CD4-positive, alpha-beta T cell treated with Interferon gamma for 1 hour (primary cell): Measurements from ENCODE around the gene LSM12.
"Not testable (repeated sequence)": the region's sequence is repeated elsewhere in the genome, so short reads cannot be mapped to it uniquely, and the experiment has no call there.

Experiments used
- DNase-seq: peaks from one replicate; pipeline ENCODE4 v3.0.0-alpha.2; 2020

The LSM12 gene

GRCh38 chr17:44006272-44006597 is 60.2 kb downstream of the LSM12 start:
- no peak for DNase-seq

GRCh38 chr17:44005527-44006271 is 60.8 kb downstream of the LSM12 start:
- DNase-seq = peak; percentile 40

GRCh38 chr17:44004761-44005526 is 61.5 kb downstream of the LSM12 start:
- DNase-seq = no peak

- DNase-seq = peak; percentile 15
Measured at GRCh38 chr17:44004077-44004760, 62.3 kb downstream of the LSM12 start, which contains the start of gene NAGS. Gene NAGS (plus strand): TSS chr17:44004622. CDS start chr17:44004664, 42 bp downstream.

- DNase-seq = no peak
Measured at GRCh38 chr17:44002141-44002848, 64.2 kb downstream of the LSM12 start.

GRCh38 chr17:44001461-44001920 is 65.0 kb downstream of the LSM12 start:
- DNase-seq = no peak

- DNase-seq = no peak
Measured at GRCh38 chr17:44000871-44001460, 65.5 kb downstream of the LSM12 start.

GRCh38 chr17:44000141-44000860 is 66.2 kb downstream of the LSM12 start:
- DNase-seq = no peak

- no peak for DNase-seq
Measured at GRCh38 chr17:43999024-43999423, 67.4 kb downstream of the LSM12 start.

GRCh38 chr17:43998552-43998951 is 67.9 kb downstream of the LSM12 start:
- DNase-seq = no peak

- DNase-seq = not testable (repeated sequence)
Measured at GRCh38 chr17:43997180-43997579, 69.3 kb downstream of the LSM12 start.

- DNase-seq = no peak
Measured at GRCh38 chr17:43995150-43995471, 71.4 kb downstream of the LSM12 start.

GRCh38 chr17:43994272-43995149 is 72.0 kb downstream of the LSM12 start:
- peak; percentile 51 for DNase-seq

GRCh38 chr17:43992641-43993040 is 73.8 kb downstream of the LSM12 start:
- no peak for DNase-seq

GRCh38 chr17:43988301-43988700 is 78.2 kb downstream of the LSM12 start:
- no peak for DNase-seq

- DNase-seq = no peak
Measured at GRCh38 chr17:43987131-43988021, 79.1 kb downstream of the LSM12 start.

- DNase-seq = no peak
Measured at GRCh38 chr17:43986225-43986981, 80.1 kb downstream of the LSM12 start.

- no peak for DNase-seq
Measured at GRCh38 chr17:43984521-43984920, 82.0 kb downstream of the LSM12 start.
